SW 1271 (cell line): ENCODE data around the gene ETFA.

Experiments used
- DNase-seq, 2 experiments: peaks; one replicate each; lab custom pipeline; 2025; lab: John Stamatoyannopoulos, UW

Gene ETFA

GRCh38 chr15:76173317-76173834, 137.9 kb downstream of the ETFA start:
- no peak for DNase-seq

GRCh38 chr15:76172782-76173181, 138.5 kb downstream of the ETFA start:
- DNase-seq, result no peak

GRCh38 chr15:76169911-76170800, 141.1 kb downstream of the ETFA start:
- DNase-seq, result no peak

GRCh38 chr15:76169018-76169417, 142.3 kb downstream of the ETFA start:
- DNase-seq, result peak in 1 of 2 experiments; percentile 12

GRCh38 chr15:76168237-76168984, 142.9 kb downstream of the ETFA start:
- DNase-seq, result no peak

- no peak for DNase-seq
Observed at GRCh38 chr15:76165951-76166350, 145.3 kb downstream of the ETFA start.
